Nephron (organoid): ENCODE measurements around the gene GRM1.

Source experiments
- H3K27ac Mint-ChIP-seq, 3 experiments: 2 replicates each; pipeline ENCODE4 v1.8.0; 2020; ENCODE audit warnings: mixed read lengths in 3 of 3, mild to moderate bottlenecking in 2 of 3, moderate library complexity in 1 of 3
- H3K27me3 Mint-ChIP-seq: 2 replicates; pipeline ENCODE4 v1.8.0; 2021; ENCODE audit warnings: low read depth, mild to moderate bottlenecking, moderate library complexity, mixed read lengths
- H3K36me3 Mint-ChIP-seq: 2 replicates; pipeline ENCODE4 v1.8.0; 2020; ENCODE audit warnings: low read depth, mixed read lengths
- H3K4me1 Mint-ChIP-seq: 2 replicates; pipeline ENCODE4 v1.8.0; 2020; ENCODE audit warnings: mixed read lengths
- H3K4me3 Mint-ChIP-seq, 3 experiments: 2 replicates each; pipeline ENCODE4 v1.8.0; 2020; ENCODE audit warnings: mild to moderate bottlenecking in 3 of 3, mixed read lengths in 3 of 3, moderate library complexity in 2 of 3
- H3K9me3 Mint-ChIP-seq: 2 replicates; pipeline ENCODE4 v1.8.0; 2020; ENCODE audit warnings: mixed read lengths
- CTCF ChIP-seq, 3 experiments: fragments of 200-600 bp; sonication (generic); IDR thresholded peaks; one replicate each; pipeline ENCODE4 v1.5.0; 2021; ENCODE audit warnings: antibody characterized with exemption in 3 of 3; ENCODE audit not compliant: unreplicated experiment in 3 of 3

The GRM1 gene

GRCh38 chr6:146183831-146184230 is 155.0 kb downstream of the GRM1 start:
- H3K4me1 Mint-ChIP-seq, result peaks cover 8% of the 10 kb centered on the region
- no peaks in the 10 kb centered on the region for H3K27me3 Mint-ChIP-seq
- TF ChIP-seq CTCF (IDR thresholded peaks at IDR 0.05; ENCODE audit: unreplicated experiment in 3 of 3), result no peak
- no peak overlapping the region for H3K4me3 Mint-ChIP-seq
- H3K36me3 Mint-ChIP-seq, result no peaks in the 10 kb centered on the region
- no peaks in the 10 kb centered on the region for H3K9me3 Mint-ChIP-seq
- no peak overlapping the region for H3K27ac Mint-ChIP-seq

GRCh38 chr6:146184701-146185100 is 155.8 kb downstream of the GRM1 start:
- H3K27ac Mint-ChIP-seq, result no peak overlapping the region
- no peaks in the 10 kb centered on the region for H3K9me3 Mint-ChIP-seq
- peaks cover 8% of the 10 kb centered on the region for H3K4me1 Mint-ChIP-seq
- H3K27me3 Mint-ChIP-seq, result no peaks in the 10 kb centered on the region
- no peak for TF ChIP-seq CTCF (IDR thresholded peaks at IDR 0.05; ENCODE audit: unreplicated experiment in 3 of 3)
- no peaks in the 10 kb centered on the region for H3K36me3 Mint-ChIP-seq
- no peak overlapping the region for H3K4me3 Mint-ChIP-seq

- Mint-ChIP-seq H3K4me3 (no peak overlapping the region), H3K4me1 (peaks cover 10% of the 10 kb centered on the region), H3K9me3 (no peaks in the 10 kb centered on the region), H3K27me3 (no peaks in the 10 kb centered on the region), H3K27ac (no peak overlapping the region), H3K36me3 (no peaks in the 10 kb centered on the region)
- TF ChIP-seq CTCF (IDR thresholded peaks at IDR 0.05; ENCODE audit: unreplicated experiment in 3 of 3), result no peak
Measured at GRCh38 chr6:146189131-146189530, 160.3 kb downstream of the GRM1 start.

GRCh38 chr6:146190581-146190980 is 161.7 kb downstream of the GRM1 start:
- no peak for TF ChIP-seq CTCF (IDR thresholded peaks at IDR 0.05; ENCODE audit: unreplicated experiment in 3 of 3)
- H3K4me3 Mint-ChIP-seq, result no peak overlapping the region
- H3K27me3 Mint-ChIP-seq, result no peaks in the 10 kb centered on the region
- H3K27ac Mint-ChIP-seq, result no peak overlapping the region
- H3K4me1 Mint-ChIP-seq, result peaks cover 17% of the 10 kb centered on the region
- no peaks in the 10 kb centered on the region for H3K36me3 Mint-ChIP-seq
- H3K9me3 Mint-ChIP-seq, result no peaks in the 10 kb centered on the region

GRCh38 chr6:146191166-146191565 is 162.3 kb downstream of the GRM1 start:
- peaks cover 17% of the 10 kb centered on the region for H3K4me1 Mint-ChIP-seq
- no peaks in the 10 kb centered on the region for H3K9me3 Mint-ChIP-seq
- H3K36me3 Mint-ChIP-seq, result no peaks in the 10 kb centered on the region
- no peaks in the 10 kb centered on the region for H3K27me3 Mint-ChIP-seq
- no peak overlapping the region for H3K4me3 Mint-ChIP-seq
- no peak for TF ChIP-seq CTCF (IDR thresholded peaks at IDR 0.05; ENCODE audit: unreplicated experiment in 3 of 3)
- H3K27ac Mint-ChIP-seq, result no peak overlapping the region

GRCh38 chr6:146191612-146192011 is 162.8 kb downstream of the GRM1 start:
- H3K9me3 Mint-ChIP-seq, result no peaks in the 10 kb centered on the region
- no peak for TF ChIP-seq CTCF (IDR thresholded peaks at IDR 0.05; ENCODE audit: unreplicated experiment in 3 of 3)
- peaks cover 12% of the 10 kb centered on the region for H3K4me1 Mint-ChIP-seq
- no peaks in the 10 kb centered on the region for H3K36me3 Mint-ChIP-seq
- no peaks in the 10 kb centered on the region for H3K27me3 Mint-ChIP-seq
- H3K4me3 Mint-ChIP-seq, result no peak overlapping the region
- H3K27ac Mint-ChIP-seq, result no peak overlapping the region
